CD4-positive, alpha-beta T cell treated with Interleukin-12 subunit alpha and Interleukin-12 subunit beta, for 1 hour (primary cell): ENCODE measurements around the gene PTPN14.

Source experiments
- DNase-seq: peaks from one replicate; pipeline ENCODE4 v3.0.0-alpha.2; 2020

Gene PTPN14

DNA sequence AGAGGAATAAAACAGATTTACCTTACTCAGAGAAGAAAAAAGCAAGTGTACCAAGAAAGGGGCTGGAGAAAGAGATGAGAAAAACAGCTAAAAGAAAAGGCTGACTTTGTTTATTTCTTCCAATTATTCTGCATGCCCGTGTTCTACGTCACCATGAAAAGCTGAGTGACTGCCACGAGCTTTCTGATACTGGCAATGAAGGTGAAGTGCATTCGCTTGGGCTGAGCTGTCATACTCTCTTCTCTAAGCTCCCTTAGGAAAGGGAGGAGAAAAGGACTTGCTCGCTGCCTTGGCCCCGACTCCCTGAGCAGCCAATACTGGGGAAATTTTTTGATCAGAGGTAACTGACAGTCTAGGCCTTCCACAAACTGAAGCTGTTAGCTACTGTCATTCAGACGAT, 165.1 kb downstream of the PTPN14 start:
- DNase-seq, result no peak

DNA sequence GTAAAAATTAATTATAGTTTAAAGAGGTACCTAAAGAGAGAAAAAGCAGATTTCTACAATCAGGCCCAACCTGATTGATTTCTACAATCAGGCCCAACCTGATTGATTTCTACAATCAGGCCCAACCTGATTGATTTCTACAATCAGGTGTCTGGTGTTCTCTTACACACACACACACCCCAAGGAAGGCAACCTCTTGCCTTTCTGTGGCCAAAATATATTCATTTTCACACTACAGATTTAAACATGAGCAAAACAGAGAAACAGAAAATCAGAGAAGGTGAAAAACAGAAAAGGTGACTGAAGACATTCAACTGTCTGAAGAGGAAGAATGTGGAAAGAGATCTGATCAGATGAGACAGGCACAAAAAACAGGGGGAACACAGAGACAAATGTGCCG, 166.0 kb downstream of the PTPN14 start:
- DNase-seq, result no peak

DNA sequence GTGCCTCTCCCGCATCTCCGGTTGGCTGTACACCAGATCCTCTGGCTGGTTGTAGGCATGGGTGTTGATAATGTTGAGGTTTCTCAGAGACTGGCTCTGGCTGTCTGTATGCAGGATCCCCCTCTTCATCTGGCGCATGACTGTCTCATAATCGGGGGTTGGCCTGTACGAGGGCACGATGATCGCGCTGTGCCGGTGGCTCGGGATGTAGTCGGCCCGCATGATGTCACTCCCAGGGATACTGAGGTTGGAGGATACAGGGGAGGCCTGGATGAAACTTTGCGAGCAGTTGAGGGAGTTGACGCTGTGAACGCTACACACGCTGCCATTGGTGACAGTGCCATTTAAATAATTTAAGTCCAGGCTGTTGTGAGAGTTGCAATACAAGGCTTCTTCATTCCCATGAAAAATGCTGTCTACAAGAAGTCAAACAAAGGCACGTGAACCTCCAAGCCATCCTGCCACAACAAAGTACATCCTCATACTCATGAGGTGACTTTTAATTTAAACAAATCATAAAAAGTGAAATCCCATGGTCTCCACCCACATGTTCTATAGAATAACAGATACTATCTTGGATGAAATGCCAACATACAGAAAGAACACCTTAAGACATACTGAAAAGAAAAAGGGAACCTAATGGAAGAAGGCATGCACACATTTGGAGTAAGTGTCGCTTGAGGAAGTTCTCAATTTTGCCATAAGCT, 166.9 kb downstream of the PTPN14 start:
- DNase-seq, result no peak

DNA sequence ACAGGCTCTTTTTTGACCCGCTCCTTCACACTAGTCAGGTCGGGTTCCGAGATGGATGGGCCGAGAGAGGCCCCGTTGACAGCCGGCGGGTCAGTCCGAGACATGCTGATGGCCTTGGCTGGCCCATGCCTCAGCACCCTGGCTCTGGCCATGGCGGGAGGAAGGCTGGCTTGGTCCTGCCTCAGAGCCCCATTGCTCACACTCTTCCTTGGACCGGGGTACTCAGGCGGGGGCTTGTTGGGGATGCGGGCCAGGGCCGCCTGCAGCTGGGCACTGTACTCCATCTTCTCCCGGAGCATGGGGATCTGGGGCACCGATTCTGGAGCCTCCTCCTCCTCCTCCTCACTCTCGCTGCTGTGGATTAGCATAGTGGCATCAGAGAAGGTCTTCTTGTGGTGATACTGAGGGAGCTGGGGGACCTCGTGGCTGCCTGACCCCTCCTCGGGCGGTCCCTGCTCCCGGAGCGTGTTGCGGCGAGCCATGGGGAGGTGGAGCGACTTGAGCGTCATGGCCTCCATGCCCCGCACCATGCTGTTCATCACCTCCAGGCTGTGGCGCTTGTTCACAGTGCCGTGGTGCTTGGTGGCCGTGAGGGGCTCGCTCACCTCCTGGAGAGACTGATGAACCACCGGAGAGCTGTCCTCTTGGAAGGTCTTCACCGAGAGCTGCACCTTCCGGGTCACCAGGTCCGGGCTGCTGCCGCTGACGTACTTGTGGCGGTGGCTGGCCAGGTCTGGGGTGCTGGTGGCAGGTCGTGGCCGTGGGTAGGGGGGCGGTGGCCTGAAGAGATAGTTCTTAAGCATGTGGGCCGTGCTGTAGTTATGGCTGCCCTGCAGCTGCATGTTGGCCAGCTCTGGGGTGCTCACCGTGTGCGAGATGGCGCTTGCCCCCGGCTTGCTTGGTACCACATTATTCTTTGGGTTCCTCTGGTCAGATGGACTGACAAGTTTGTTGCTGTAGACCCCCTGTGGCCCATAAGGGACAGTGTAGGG, 167.7 kb downstream of the PTPN14 start:
- no peak for DNase-seq

DNA sequence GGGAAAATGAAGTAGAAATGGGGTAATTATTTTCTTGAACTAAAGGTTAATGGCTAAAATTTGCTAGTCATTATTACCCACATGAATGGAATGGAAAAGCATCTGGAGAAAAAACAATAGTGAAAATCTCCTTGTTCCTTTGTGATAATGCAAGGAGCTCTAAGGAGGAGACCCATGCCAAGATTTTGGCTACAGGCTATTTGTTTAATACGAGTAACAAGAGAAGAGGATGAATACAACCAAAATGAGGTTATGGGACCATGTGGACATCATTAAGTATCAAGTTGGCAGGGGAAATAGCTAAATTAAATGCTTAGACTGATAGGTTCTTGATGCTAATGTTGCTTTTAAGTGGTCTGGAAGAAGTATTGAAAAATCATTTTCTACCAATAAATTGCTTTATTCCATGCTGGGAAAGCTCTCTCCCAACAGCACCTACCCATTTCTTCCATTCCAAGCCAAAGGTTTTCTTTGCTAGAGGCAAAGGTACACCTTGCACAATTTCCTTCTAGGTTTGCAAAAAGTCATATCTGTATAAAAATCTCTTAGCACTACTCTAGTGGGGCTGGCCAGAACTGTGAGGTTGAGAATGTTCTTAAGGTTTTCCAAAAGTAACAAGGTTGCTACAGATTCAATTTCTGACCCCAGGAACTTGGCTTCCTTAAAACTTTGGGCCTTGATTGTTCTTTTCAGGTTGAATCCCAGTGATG, 170.3 kb downstream of the PTPN14 start:
- DNase-seq, result no peak

DNA sequence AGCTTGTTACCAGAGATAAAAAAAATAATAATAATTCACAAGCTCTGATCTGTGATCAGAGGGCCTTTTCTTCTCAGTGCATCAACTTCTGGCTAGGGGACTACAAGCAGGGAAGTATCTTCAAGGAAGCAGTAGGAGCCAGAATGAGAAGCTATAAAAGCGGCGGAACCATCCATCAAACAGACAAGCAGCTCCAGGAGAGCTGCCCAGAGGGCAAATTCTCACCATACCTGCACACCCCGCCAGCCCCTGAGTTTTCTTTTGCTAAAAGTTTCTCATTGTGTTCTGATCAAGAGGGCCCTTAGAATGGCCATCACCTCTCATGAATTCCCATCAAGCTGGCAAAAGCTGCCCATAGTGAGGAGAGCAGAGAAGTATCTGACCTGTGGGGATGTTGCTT, 171.0 kb downstream of the PTPN14 start:
- DNase-seq, result no peak

DNA sequence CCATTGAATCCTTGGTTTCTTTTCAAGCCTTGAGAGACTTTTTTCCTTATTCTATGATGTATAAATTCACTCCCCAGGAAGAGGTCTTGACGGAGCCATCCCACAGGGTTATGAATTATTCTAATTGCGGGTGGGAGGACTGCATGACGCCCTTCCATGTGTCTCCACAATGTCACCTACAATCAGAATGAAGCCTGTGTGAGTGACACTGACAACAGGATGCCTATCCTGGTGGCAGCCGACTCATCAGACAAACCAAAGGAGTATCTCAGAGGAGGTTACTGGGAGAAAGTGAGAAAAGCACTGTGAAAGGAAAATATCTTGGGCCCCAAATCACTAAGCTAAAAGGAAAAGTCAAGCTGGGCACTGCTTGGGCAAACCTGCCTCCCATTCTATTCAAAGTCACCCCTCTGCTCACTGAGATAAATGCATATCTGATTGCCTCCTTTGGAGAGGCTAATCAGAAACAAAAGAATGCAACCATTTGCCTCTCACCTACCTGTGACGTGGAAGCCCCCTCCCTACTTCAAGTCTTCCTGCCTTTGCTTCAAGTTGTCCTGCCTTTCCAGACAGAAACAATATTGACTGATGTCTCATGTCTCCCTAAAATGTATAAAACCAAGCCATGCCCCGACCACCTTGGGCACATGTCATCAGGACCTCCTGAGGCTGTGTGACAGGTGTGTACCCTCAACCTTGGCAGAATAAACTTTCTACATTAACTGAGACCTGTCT, 172.0 kb downstream of the PTPN14 start:
- DNase-seq, result no peak

DNA sequence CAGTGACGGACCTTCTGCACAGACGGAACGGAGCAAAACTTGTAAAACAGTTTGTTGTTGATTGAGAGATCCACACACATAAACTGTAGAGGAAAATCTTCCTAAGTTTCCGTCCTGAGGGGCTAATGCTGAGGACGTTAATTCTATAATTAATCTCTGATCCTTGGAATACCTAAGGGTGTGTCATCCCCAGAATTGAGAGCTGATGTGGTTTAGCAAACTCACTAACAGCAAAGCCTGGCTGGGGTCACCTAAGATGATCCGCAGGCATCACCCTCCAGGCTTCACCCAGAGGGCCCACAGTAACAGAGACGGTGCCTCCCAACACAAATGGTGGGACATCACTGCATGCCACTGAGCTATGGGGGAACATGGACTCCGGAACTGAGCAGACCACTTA, 172.9 kb downstream of the PTPN14 start:
- no peak for DNase-seq

DNA sequence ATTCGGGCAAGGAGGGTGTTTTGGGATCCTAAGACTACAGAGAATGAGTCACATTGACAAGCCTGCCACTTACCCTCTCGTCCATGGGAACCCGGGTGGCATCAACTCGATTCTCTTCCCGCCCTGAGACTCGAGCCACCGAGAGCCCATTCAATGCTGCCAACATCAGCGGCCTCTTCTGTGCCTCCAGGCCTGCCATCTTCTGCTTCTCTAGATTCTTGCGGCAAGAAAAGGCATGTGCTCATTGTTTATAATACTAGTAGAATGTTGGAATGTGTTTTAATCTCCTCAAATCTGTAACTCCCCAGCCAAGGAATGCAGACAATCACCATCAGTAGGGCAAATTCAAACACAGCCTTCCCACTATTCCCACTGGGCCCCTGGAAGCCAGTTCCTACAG, 173.5 kb downstream of the PTPN14 start:
- no peak for DNase-seq

DNA sequence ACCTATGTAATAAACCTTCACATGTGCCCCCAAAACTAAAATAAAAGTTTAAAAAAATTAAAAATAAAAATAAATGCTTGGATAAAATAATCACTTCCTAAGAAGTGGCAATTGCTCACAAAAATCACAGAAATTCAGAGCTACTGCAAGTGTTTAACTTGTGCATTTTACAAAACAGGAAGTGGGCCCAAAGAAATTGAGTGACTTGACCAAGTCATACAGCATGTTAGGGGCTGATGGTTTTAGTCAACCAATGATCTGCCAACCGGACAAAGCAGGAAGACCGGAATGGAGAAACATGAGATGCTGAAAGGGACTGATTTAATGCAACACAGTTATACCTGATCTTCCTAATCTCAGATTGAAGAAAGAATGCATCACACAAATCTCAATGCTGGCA, 173.9 kb downstream of the PTPN14 start:
- no peak for DNase-seq

DNA sequence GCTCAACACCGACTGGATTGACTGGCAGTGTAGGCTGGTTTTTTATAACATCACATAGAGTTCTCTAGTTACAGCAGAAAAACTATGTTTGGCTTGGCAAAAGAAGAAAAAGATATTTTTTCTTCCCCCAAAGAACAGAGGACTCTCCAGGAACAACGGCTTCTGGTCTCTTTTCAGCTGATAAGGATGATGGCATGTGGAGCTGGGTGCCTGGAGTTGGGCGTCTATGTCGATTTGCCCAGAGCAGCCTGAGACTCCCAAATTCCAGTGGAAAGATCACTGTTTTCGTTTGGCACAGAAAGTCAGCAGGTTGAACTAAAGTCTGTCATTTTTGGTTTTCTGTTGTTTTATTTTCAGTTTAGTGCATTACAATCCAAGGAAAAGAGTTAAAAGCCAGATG, 179.3 kb downstream of the PTPN14 start:
- DNase-seq, result no peak

DNA sequence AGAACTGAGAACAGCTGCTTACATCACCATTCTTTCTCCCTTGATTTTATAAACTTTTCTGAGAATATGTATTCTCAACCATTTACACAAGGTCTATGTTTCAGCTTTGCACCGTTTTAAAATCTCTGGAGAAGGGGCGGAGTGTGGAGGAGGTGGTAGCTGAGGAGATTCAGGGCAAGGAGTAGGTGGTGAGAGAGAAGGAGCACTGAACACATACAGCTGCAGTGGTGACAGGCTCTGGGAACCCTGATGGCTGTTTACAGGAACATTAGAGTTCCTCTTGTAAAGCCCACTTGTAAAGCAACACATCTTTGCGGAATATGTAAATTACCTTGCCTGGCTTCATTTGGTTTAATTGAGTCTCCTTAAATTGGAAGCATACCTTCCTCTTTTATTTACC, 180.8 kb downstream of the PTPN14 start:
- DNase-seq, result no peak

DNA sequence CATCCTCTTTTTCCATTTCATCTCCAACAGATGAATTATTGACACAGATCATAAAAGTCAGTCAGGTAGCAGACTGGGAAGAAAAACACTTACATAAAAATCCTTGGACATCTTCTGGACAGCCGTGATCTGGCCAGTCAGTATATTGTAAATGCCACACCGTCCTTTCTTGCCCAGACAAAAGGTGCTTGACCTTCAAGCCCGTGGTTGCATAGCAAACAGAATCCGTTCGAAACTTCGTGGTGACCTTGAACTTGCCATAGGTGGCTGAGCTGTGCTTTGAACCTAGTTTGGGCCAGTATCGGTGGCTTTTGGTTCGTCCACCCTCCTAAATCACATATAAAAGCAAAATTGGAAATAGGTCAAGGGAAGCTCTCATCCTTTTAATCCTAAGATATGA, 182.0 kb downstream of the PTPN14 start:
- no peak for DNase-seq

DNA sequence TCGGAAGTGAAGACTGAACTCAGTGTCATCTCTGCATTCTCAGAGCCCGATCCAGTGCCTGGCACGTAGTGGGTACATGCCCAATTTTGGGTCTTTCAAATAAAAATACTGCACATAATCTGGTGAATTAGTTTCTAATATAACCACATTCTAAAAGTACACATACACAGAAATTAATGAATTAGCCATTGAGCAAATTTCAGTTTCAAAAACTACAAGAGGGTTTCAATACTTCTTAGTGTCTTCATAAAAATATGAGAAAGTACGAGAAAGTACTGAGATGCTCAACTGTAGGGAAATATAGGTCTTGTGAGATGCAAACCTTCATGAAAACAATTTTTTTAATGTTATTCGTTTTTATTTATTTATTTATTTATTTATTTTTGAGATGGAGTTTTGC, 183.6 kb downstream of the PTPN14 start:
- DNase-seq, result no peak

DNA sequence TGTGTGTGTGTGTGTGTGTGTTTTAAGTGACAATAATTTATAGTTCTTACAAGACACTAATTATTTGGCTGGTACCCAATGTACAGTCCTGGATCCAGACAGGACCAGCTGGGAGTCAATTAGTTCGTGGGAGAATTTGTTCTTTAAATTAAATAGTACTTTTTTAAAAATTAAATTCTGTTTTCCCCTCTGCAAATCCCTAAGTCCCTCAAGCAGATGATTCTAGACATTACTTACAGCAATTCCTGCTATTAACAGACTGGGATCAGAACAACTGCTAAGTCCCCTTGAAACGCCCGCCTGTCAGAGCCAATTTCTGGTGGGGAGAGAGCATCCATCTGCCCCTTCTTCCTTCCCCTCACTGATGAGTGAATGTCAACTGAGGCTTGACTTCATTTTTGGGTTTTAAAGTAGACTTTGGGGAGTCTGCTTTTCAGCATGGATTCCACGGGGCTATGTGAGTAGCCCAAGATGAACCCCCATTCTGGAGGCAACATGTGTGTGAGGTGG, 186.6 kb downstream of the PTPN14 start:
- DNase-seq, result no peak

DNA sequence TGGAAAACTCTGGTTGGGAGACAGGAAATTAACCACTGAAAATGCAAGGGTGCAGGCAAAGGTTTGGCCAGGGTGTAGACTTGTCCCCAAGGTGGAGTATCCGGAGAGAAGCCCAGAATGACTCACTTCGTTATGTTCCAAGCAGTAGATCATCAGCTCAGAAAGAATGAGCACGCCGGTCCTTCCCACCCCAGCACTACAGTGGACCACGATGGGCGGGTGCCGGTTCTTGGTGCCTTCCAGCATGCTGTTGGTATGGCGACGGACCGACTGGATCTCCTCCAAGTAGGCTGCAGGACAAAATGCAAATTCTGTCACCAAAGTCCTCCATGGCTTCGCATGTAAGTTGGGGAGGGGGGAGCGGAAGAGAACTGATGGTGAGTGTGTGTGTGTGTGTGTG, 187.0 kb downstream of the PTPN14 start:
- DNase-seq, result no peak

DNA sequence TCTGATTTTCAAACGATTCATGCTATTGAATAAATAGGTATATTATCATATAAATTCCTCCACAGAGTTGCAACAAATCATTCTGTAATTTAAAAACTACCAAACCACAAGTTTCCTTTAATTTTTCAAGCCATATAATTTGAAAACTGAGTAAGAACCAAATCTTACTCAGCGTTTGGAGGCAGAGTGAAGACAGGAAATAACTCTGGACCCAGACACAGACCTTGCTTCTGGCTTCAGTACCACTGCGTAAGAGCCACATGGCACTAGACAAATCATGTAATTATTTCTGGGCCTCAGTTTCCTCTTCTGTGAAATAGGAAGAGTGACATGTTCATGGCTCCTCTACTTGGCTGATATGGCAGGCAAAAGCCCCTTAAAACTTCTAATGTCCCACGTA, 188.0 kb downstream of the PTPN14 start:
- DNase-seq, result no peak

DNA sequence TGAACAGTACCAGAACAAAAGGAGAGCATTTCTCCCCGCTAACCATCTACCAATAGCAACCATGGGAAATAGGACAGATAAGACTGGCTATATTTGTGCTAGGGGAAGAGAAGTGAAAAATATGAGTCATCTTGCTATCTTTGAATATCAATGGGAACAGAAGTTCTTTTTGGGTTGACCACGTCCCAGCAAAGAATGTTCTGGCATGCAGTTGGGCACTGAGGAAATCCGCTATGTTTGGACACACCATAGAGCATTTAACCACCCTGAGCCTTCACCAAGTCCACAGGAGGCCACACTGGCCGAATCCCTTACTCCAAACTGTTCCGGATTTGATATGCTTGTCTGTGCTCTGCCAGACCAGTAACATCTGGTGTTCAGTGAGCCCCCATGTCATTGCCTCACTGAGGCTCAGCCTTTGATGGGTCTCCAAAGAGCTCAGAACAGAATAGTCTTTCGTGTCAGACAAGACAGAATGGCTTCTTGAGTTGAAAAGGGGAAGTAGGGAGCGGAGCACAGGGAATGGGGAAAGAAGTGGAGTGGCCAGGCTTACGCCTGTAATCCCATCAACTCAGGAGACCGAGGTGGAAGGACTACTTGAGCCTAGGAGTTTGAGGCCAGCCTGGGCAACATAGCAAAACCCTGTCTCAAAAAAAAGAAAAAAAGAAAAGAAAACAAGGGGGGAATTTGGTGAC, 189.1 kb downstream of the PTPN14 start:
- DNase-seq, result no peak

DNA sequence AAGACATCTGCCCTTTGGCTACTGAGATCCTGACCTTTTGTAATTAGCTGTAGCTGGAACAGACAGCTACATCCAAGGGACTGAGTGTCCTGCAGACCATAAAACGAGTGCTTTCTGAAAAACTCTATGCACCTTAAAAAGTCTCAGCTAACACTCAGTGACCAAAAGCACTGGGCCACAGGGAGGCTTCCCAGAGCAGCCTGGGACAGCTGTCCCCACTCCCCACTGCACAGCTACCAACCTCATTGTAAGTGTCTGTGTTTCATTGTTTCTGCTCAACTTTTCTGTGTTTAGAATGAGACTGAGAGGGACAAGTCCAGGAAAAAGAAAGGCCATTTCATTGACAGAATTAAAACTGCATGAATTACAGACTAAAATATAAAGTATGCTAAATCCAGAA, 189.8 kb downstream of the PTPN14 start:
- DNase-seq, result no peak

DNA sequence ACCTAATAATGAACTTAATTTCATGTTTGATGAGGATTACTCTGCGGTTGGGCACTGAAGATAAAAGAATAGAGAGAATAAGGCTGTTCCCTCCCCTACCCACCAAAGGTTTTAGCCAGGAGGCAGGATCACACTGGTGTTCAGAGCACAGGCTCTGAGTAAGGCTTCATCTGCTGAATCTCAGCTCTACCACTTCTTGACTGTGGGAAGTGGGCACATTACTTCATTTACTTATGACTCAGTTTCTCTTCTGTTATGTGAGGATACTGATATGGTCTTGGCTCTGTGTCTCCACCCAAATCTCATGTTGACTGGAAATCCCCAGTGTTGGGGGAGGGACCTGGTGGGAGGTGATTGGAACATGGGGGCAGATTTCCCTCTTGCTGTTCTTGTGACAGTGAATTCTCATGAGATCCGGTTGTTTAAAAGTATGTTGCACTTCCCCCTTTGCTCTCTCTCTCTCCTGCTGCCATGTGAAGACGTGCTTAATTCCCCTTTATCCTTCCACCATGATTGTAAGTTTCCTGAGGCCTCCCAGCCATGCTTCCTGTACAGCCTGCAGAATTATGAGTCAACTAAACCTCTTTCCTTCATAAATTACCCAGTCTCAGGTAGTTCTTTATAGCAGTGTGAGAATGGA, 190.8 kb downstream of the PTPN14 start:
- DNase-seq, result no peak

DNA sequence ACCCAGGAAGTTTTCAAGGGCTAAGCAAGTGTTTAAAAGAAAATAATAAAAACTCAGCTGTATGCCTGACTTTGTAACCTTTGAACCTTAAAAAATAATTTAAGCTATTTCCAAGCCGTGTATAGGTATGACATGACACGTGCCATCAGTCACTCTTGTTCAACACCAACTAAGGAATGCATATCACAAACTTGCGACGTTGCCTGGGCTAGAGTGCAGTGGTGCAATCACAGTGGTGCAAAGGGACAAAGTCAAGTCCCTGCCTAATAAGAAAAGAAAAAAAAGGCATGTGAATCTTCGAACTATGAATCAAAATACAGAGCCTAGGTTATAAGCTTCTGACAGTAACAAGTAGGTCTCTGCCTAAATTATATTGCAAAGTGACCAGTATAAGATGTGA, 191.3 kb downstream of the PTPN14 start:
- DNase-seq, result no peak
